ENCODE data around the gene PPP1R2. TPM values are rescaled to one million over a fixed set of nuclear protein-coding genes. Genes with fewer than 3 reads are reported as not detected.
"Not testable (repeated sequence)": the region's sequence is repeated elsewhere in the genome, so short reads cannot be mapped to it uniquely, and the experiment has no call there.

PPP1R2 gene
- total RNA-seq, 2 donors from 2014 or later: 55.6 to 69.0 TPM

DNA sequence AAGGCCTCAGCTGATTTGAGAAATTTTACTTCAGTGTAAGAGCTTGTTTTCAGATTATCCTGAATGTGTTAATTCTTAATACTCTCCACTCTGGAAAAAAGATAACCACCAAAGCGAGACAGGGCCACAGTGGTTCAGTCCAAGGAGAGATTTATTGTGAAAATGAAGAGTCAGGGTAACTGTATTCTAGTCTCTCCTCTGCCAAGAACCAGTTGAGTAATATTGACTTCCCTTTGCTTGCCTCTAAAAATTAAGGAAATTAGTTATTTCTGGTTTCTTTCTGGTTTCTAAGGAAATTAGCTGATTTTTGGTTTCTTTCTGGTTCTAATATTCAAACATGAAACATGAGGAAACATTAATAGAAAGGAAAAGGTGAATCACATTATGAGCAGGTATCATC, 34.9 kb downstream of the PPP1R2 start:
- no peak for DNase-seq (ENCODE audit: low spot score)
- TF ChIP-seq, protein P1, sequence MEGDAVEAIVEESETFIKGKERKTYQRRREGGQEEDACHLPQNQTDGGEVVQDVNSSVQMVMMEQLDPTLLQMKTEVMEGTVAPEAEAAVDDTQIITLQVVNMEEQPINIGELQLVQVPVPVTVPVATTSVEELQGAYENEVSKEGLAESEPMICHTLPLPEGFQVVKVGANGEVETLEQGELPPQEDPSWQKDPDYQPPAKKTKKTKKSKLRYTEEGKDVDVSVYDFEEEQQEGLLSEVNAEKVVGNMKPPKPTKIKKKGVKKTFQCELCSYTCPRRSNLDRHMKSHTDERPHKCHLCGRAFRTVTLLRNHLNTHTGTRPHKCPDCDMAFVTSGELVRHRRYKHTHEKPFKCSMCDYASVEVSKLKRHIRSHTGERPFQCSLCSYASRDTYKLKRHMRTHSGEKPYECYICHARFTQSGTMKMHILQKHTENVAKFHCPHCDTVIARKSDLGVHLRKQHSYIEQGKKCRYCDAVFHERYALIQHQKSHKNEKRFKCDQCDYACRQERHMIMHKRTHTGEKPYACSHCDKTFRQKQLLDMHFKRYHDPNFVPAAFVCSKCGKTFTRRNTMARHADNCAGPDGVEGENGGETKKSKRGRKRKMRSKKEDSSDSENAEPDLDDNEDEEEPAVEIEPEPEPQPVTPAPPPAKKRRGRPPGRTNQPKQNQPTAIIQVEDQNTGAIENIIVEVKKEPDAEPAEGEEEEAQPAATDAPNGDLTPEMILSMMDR (IDR thresholded peaks at IDR 0.05): no peak
- peaks cover 6% of the 10 kb centered on the region for H3K36me3 ChIP-seq
- H3K9me3 ChIP-seq: no peaks in the 10 kb centered on the region
- ATAC-seq (ENCODE audit: insufficient number of reproducible peaks, low FRiP score, low read depth): no peak
- no peak overlapping the region for H3K27ac ChIP-seq
- H3K4me3 ChIP-seq: no peak overlapping the region
- no peaks in the 10 kb centered on the region for H3K4me1 ChIP-seq (ENCODE audit: control insufficient read depth in 1 of 2, low read depth in 2 of 2)
- no peaks in the 10 kb centered on the region for H3K27me3 ChIP-seq (replicated peaks; ENCODE audit: insufficient read depth)

GRCh38 chr3:195475614-195476013, 67.5 kb downstream of the PPP1R2 start:
- Histone ChIP-seq H3K27ac (no peak overlapping the region), H3K4me3 (no peak overlapping the region), H3K4me1 (ENCODE audit: control insufficient read depth in 1 of 2, low read depth in 2 of 2) (no peaks in the 10 kb centered on the region), H3K9me3 (no peaks in the 10 kb centered on the region), H3K36me3 (no peaks in the 10 kb centered on the region), H3K27me3 (replicated peaks; ENCODE audit: insufficient read depth) (no peaks in the 10 kb centered on the region)
- no peak for ATAC-seq (ENCODE audit: insufficient number of reproducible peaks, low FRiP score, low read depth)
- no peak for DNase-seq (ENCODE audit: low spot score)
- TF ChIP-seq, protein P1 (IDR thresholded peaks at IDR 0.05): no peak

GRCh38 chr3:195475116-195475515, 68.0 kb downstream of the PPP1R2 start:
- H3K27ac ChIP-seq; H3K4me3 ChIP-seq; DNase-seq (ENCODE audit: low spot score); H3K4me1 ChIP-seq (ENCODE audit: control insufficient read depth in 1 of 2, low read depth in 2 of 2); H3K27me3 ChIP-seq (replicated peaks; ENCODE audit: insufficient read depth); H3K9me3 ChIP-seq; H3K36me3 ChIP-seq; ATAC-seq (ENCODE audit: insufficient number of reproducible peaks, low FRiP score, low read depth): not testable (repeated sequence)

GRCh38 chr3:195468841-195469240, 74.3 kb downstream of the PPP1R2 start:
- TF ChIP-seq, protein P1 (IDR thresholded peaks at IDR 0.05): no peak
- H3K9me3 ChIP-seq: no peaks in the 10 kb centered on the region
- ATAC-seq (ENCODE audit: insufficient number of reproducible peaks, low FRiP score, low read depth) (no peak), DNase-seq (ENCODE audit: low spot score) (no peak)
- no peak overlapping the region for H3K27ac ChIP-seq
- H3K36me3 ChIP-seq: no peaks in the 10 kb centered on the region
- no peaks in the 10 kb centered on the region for H3K4me1 ChIP-seq (ENCODE audit: control insufficient read depth in 1 of 2, low read depth in 2 of 2)
- H3K27me3 ChIP-seq (replicated peaks; ENCODE audit: insufficient read depth): no peaks in the 10 kb centered on the region
- H3K4me3 ChIP-seq: no peak overlapping the region

- Histone ChIP-seq H3K27ac (no peak overlapping the region), H3K36me3 (no peaks in the 10 kb centered on the region), H3K4me3 (no peak overlapping the region), H3K27me3 (replicated peaks; ENCODE audit: insufficient read depth) (no peaks in the 10 kb centered on the region), H3K4me1 (ENCODE audit: control insufficient read depth in 1 of 2, low read depth in 2 of 2) (no peaks in the 10 kb centered on the region), H3K9me3 (no peaks in the 10 kb centered on the region)
- ATAC-seq (ENCODE audit: insufficient number of reproducible peaks, low FRiP score, low read depth) (no peak), DNase-seq (ENCODE audit: low spot score) (no peak)
- TF ChIP-seq, protein P1 (IDR thresholded peaks at IDR 0.05): no peak
Measured at GRCh38 chr3:195468391-195468776, 74.7 kb downstream of the PPP1R2 start.

DNA sequence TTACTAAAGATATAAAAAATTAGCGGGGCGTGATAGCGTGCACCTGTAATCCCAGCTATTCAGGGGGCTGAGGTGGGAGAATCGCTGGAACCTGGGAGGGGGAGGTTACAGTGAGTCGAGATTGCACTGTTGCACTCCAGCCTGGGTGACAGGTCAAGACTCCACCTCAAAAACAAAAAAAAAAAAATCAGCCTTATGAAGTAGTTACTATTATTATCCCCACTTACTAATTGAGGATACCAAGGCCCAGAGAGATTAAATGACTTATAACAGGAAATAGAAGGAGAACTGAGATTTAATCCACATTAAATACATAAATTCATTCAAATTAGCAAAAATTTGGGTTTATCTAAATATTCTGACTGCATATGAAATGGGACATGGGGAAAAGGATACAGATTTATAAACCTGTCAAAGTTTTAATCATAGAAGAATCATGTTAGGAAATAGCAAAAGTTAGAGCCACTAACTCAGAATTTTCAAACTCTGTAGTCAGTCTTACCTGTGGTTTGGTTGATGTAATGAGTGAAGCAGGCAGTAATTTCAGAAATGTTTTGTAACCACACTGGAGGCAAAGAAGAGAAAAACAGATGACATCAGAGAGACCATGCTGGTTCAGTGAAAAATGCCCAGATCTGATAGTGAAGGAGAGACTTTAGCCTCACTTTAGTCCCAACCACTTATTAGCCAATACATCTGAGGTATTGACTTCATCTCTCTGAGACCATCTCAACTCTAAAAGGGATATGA, 75.3 kb downstream of the PPP1R2 start:
- Histone ChIP-seq H3K36me3 (no peaks in the 10 kb centered on the region), H3K9me3 (no peaks in the 10 kb centered on the region), H3K27me3 (replicated peaks; ENCODE audit: insufficient read depth) (no peaks in the 10 kb centered on the region), H3K4me1 (ENCODE audit: control insufficient read depth in 1 of 2, low read depth in 2 of 2) (no peaks in the 10 kb centered on the region), H3K27ac (no peak overlapping the region), H3K4me3 (no peak overlapping the region)
- TF ChIP-seq, protein P1 (IDR thresholded peaks at IDR 0.05): no peak
- ATAC-seq (ENCODE audit: insufficient number of reproducible peaks, low FRiP score, low read depth) (no peak), DNase-seq (ENCODE audit: low spot score) (no peak)

All from thoracic aorta (tissue), 2 donors.